Neural cell (in vitro differentiated cells): ENCODE measurements around the gene CDON. TPM values are rescaled to one million over a fixed set of nuclear protein-coding genes. Genes with fewer than 3 reads are reported as not detected.

ENCODE experiments used
- H2AFZ ChIP-seq: fragments of 200-600, 300-800 bp; sonication (generic), shearing (Covaris generic); 2 replicates; pipeline ENCODE4 v1.6.0; 2014; ENCODE audit warnings: low read depth, mild to moderate bottlenecking, antibody characterized with exemption, low read length, moderate library complexity
- H3F3A ChIP-seq: fragments of 200-600 bp; shearing (Covaris generic); 2 replicates; pipeline ENCODE4 v1.6.1; 2016; ENCODE audit warnings: mild to moderate bottlenecking, moderate library complexity, mixed read lengths, antibody characterized with exemption, low read length; ENCODE audit not compliant: insufficient read depth, poor library complexity, severe bottlenecking
- H3K27ac ChIP-seq: fragments of 200-600, 300-800 bp; sonication (generic), shearing (Covaris generic); 2 replicates; pipeline ENCODE4 v1.5.1; 2014; ENCODE audit warnings: mild to moderate bottlenecking, low read length, moderate library complexity
- H3K27me3 ChIP-seq: fragments of 300-800, 200-600 bp; sonication (generic), shearing (Covaris generic); 2 replicates; pipeline ENCODE4 v1.6.0; 2014; ENCODE audit warnings: mild to moderate bottlenecking, low read depth, low read length, moderate library complexity; ENCODE audit not compliant: insufficient read depth
- H3K36me3 ChIP-seq: fragments of 300-800, 200-600 bp; sonication (generic), shearing (Covaris generic); 2 replicates; pipeline ENCODE4 v1.5.1; 2014; ENCODE audit warnings: mild to moderate bottlenecking, antibody characterized with exemption, low read length, moderate library complexity; ENCODE audit not compliant: insufficient read depth
- H3K4me2 ChIP-seq: fragments of 300-800, 200-600 bp; sonication (generic), shearing (Covaris generic); 2 replicates; pipeline ENCODE4 v1.6.0; 2014; ENCODE audit warnings: mild to moderate bottlenecking, low read length
- H3K4me3 ChIP-seq: fragments of 300-800, 200-600 bp; sonication (generic), shearing (Covaris generic); 2 replicates; pipeline ENCODE4 v1.5.1; 2014; ENCODE audit warnings: mild to moderate bottlenecking, low read length, moderate library complexity
- H3K79me2 ChIP-seq: fragments of 200-600 bp; shearing (Covaris generic); replicated peaks from 2 replicates; pipeline ENCODE4 v1.6.0; 2014; ENCODE audit warnings: mild to moderate bottlenecking, low read length, moderate library complexity; ENCODE audit not compliant: insufficient read depth
- H3K9ac ChIP-seq: fragments of 300-800, 200-600 bp; sonication (generic), shearing (Covaris generic); 2 replicates; pipeline ENCODE4 v1.6.1; 2016; ENCODE audit warnings: mild to moderate bottlenecking, low read length, mixed read lengths
- H3K9me2 ChIP-seq: fragments of 200-600 bp; shearing (Covaris generic); 2 replicates; pipeline ENCODE4 v1.6.1; 2016; ENCODE audit warnings: mild to moderate bottlenecking, low read length, mixed read lengths; ENCODE audit not compliant: insufficient read depth
- H3K9me3 ChIP-seq: fragments of 200-600, 300-800 bp; sonication (generic), shearing (Covaris generic); 2 replicates; pipeline ENCODE4 v1.6.1; 2016; ENCODE audit warnings: mild to moderate bottlenecking, mixed run types, low read length, moderate library complexity, mixed read lengths
- H4K20me1 ChIP-seq: fragments of 200-600 bp; shearing (Covaris generic); 2 replicates; pipeline ENCODE4 v1.6.1; 2016; ENCODE audit warnings: mild to moderate bottlenecking, mixed run types; ENCODE audit not compliant: insufficient read depth
- EP300 ChIP-seq: fragments of 450-650 bp; conservative IDR thresholded peaks from 2 replicates; pipeline ENCODE4 v1.6.1; 2014; ENCODE audit warnings: antibody characterized with exemption, mild to moderate bottlenecking, moderate library complexity; ENCODE audit not compliant: poor library complexity, severe bottlenecking
- EZH2 ChIP-seq: fragments of 200-600, 300-800 bp; shearing (Covaris generic), sonication (generic); IDR thresholded peaks from 2 replicates; pipeline ENCODE4 v1.6.1; 2014; ENCODE audit warnings: antibody characterized with exemption, low read length, borderline replicate concordance, mild to moderate bottlenecking; ENCODE audit not compliant: insufficient read depth, poor library complexity, severe bottlenecking
- MXI1 ChIP-seq: fragments of 450-650 bp; conservative IDR thresholded peaks from 2 replicates; pipeline ENCODE4 v1.6.1; 2014; ENCODE audit warnings: antibody characterized with exemption, mild to moderate bottlenecking; ENCODE audit not compliant: poor library complexity, severe bottlenecking
- POLR2AphosphoS5 ChIP-seq: IDR thresholded peaks from 2 replicates; pipeline ENCODE4 v1.6.1; 2012
- RAD21 ChIP-seq: fragments of 450-650 bp; conservative IDR thresholded peaks from 2 replicates; pipeline ENCODE4 v1.6.1; 2014; ENCODE audit warnings: antibody characterized with exemption, mild to moderate bottlenecking, moderate library complexity
- SMC3 ChIP-seq: fragments of 450-650 bp; conservative IDR thresholded peaks from 2 replicates; pipeline ENCODE4 v1.6.1; 2014; ENCODE audit warnings: antibody characterized with exemption, mild to moderate bottlenecking, moderate library complexity; ENCODE audit not compliant: poor library complexity
- TAF1 ChIP-seq: IDR thresholded peaks from 2 replicates; pipeline ENCODE4 v1.6.1; 2012; ENCODE audit warnings: low read depth
- polyA plus RNA-seq: library from polyadenylated mRNA; depleted of rRNA; stranded (reverse); fragments of >200 nt; gene quantifications from 2 replicates; pipeline ENCODE4 v1.2.3, GENCODE V29; 2014
- TF ChIP-seq, protein P1 (sequence below): fragments of 450-650 bp; IDR thresholded peaks from 2 replicates; pipeline ENCODE4 v1.5.1; 2014; ENCODE audit warnings: antibody characterized with exemption, mild to moderate bottlenecking, moderate library complexity; ENCODE audit not compliant: poor library complexity, severe bottlenecking
- TF ChIP-seq, protein P2 (sequence below): IDR thresholded peaks from 2 replicates; pipeline ENCODE4 v1.6.1; 2012; ENCODE audit warnings: borderline replicate concordance

The CDON gene
- polyA plus RNA-seq, 1 donor from 2014 or later: 44.1 TPM

DNA sequence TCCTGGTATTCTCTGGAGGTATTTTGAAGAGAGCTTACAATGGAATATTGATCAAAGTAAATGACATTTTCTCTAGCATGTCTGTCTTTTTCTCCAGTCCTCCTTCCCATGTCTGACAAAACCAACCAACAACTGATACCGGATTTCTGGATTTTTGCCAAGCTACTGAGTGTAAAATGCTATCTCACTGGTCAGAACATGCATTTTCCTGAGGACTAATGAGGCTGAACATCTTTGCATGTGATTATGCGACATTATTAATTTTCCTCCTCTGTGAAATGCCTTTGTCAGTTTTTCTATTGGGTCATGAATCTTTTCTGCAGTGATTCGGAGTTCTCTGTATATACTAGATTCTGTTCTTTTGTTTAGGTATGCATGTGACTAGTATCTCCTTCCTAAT, 51.4 kb downstream of the CDON start:
- H3K27me3 ChIP-seq: no peaks in the 10 kb centered on the region
- TF ChIP-seq EZH2 (no peak), TAF1 (no peak)
- no peaks in the 10 kb centered on the region for H3K9me2 ChIP-seq
- H3K9me3 ChIP-seq: no peaks in the 10 kb centered on the region
- H2AFZ ChIP-seq: no peak overlapping the region
- H3K4me3 ChIP-seq: no peak overlapping the region
- peaks cover 5% of the 10 kb centered on the region for H3K36me3 ChIP-seq
- no peaks in the 10 kb centered on the region for H4K20me1 ChIP-seq
- no peaks in the 10 kb centered on the region for H3K79me2 ChIP-seq
- no peak overlapping the region for H3K27ac ChIP-seq
- H3K4me2 ChIP-seq: no peak overlapping the region
- no peak overlapping the region for H3K9ac ChIP-seq
- H3F3A ChIP-seq: no peaks in the 10 kb centered on the region

DNA sequence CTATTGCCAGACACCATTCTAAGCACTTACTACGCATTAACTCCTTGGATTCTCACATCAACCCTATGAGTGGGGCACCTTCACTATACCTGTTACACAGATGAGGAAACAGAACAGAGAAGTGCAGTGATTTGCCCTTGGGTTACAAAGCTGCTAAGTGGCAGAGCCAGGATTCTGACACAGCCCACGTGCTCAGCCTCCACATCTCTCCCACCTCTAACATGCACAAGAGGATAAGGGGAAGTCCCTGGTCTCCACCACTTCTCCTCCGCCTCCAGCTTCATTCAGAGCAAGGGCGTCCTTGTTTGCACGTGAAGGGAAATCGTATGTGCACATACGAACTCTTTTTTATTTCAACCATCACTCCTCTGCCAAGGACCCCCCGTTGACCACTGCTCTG, 53.7 kb downstream of the CDON start:
- no peaks in the 10 kb centered on the region for H3K27me3 ChIP-seq
- H3K9me2 ChIP-seq: no peaks in the 10 kb centered on the region

DNA sequence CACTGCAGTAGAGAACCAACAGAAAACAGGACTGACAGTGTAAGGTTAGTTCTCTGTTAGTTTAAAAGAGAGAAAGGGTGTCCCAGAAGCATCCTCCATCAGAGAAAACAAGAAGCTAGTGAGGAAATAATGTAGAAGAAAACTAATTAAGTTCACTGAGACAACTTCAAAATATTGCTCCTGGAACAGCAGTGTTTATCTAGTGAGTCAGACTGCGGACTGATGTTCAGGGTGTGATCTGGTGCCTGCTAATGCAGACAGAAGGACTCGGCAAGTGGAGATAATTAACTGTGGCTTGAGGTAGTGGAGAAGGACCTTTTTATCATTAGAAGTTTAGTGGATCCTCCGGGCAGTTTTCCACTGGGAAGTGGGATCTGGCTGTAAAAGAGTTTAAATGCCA, 55.4 kb downstream of the CDON start:
- no peak overlapping the region for H3K4me2 ChIP-seq
- H3F3A ChIP-seq: no peaks in the 10 kb centered on the region
- H3K79me2 ChIP-seq: no peaks in the 10 kb centered on the region
- TF ChIP-seq EZH2: no peak
- no peak for TF ChIP-seq SMC3
- TF ChIP-seq EP300: no peak
- no peak for TF ChIP-seq POLR2AphosphoS5
- no peak for TF ChIP-seq RAD21
- TF ChIP-seq, protein P1, sequence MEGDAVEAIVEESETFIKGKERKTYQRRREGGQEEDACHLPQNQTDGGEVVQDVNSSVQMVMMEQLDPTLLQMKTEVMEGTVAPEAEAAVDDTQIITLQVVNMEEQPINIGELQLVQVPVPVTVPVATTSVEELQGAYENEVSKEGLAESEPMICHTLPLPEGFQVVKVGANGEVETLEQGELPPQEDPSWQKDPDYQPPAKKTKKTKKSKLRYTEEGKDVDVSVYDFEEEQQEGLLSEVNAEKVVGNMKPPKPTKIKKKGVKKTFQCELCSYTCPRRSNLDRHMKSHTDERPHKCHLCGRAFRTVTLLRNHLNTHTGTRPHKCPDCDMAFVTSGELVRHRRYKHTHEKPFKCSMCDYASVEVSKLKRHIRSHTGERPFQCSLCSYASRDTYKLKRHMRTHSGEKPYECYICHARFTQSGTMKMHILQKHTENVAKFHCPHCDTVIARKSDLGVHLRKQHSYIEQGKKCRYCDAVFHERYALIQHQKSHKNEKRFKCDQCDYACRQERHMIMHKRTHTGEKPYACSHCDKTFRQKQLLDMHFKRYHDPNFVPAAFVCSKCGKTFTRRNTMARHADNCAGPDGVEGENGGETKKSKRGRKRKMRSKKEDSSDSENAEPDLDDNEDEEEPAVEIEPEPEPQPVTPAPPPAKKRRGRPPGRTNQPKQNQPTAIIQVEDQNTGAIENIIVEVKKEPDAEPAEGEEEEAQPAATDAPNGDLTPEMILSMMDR: no peak

More for the DNA sequence above, 53.7 kb downstream of the CDON start:
- Histone ChIP-seq H3F3A (no peaks in the 10 kb centered on the region), H3K9me3 (no peaks in the 10 kb centered on the region), H3K27ac (no peak overlapping the region), H3K4me2 (no peak overlapping the region), H3K79me2 (no peaks in the 10 kb centered on the region), H2AFZ (no peak overlapping the region), H3K9ac (no peak overlapping the region), H4K20me1 (no peaks in the 10 kb centered on the region), H3K36me3 (peaks cover 8% of the 10 kb centered on the region), H3K4me3 (no peak overlapping the region)
- TF ChIP-seq MXI1 (no peak), POLR2AphosphoS5 (no peak), TAF1 (no peak), EZH2 (no peak), RAD21 (no peak)
- TF ChIP-seq, protein P2, sequence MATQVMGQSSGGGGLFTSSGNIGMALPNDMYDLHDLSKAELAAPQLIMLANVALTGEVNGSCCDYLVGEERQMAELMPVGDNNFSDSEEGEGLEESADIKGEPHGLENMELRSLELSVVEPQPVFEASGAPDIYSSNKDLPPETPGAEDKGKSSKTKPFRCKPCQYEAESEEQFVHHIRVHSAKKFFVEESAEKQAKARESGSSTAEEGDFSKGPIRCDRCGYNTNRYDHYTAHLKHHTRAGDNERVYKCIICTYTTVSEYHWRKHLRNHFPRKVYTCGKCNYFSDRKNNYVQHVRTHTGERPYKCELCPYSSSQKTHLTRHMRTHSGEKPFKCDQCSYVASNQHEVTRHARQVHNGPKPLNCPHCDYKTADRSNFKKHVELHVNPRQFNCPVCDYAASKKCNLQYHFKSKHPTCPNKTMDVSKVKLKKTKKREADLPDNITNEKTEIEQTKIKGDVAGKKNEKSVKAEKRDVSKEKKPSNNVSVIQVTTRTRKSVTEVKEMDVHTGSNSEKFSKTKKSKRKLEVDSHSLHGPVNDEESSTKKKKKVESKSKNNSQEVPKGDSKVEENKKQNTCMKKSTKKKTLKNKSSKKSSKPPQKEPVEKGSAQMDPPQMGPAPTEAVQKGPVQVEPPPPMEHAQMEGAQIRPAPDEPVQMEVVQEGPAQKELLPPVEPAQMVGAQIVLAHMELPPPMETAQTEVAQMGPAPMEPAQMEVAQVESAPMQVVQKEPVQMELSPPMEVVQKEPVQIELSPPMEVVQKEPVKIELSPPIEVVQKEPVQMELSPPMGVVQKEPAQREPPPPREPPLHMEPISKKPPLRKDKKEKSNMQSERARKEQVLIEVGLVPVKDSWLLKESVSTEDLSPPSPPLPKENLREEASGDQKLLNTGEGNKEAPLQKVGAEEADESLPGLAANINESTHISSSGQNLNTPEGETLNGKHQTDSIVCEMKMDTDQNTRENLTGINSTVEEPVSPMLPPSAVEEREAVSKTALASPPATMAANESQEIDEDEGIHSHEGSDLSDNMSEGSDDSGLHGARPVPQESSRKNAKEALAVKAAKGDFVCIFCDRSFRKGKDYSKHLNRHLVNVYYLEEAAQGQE: no peak
- TF ChIP-seq, protein P1: no peak

More for the DNA sequence above, 55.4 kb downstream of the CDON start:
- Histone ChIP-seq H4K20me1 (no peaks in the 10 kb centered on the region), H2AFZ (no peak overlapping the region), H3K9me2 (no peaks in the 10 kb centered on the region), H3K27me3 (no peaks in the 10 kb centered on the region), H3K27ac (no peak overlapping the region), H3K36me3 (peaks cover 12% of the 10 kb centered on the region), H3K9ac (no peak overlapping the region), H3K9me3 (no peaks in the 10 kb centered on the region), H3K4me3 (no peak overlapping the region)
